COLO829 (cell line): ENCODE measurements around the gene DEFB131B.
A peak's percentile ranks its signal among the peaks of the same experiment; 100 is the strongest.
"Not testable (repeated sequence)": the region's sequence is repeated elsewhere in the genome, so short reads cannot be mapped to it uniquely, and the experiment has no call there.

Source experiments
- DNase-seq: peaks from one replicate; pipeline ENCODE4 v3.0.0; 2012; ENCODE audit warnings: low spot score

DEFB131B gene

GRCh38 chr11:71878059-71878458, at the start of gene DEFB131B:
DEFB131B (plus strand) TSS chr11:71878453; CDS start chr11:71878453, 0 bp downstream.
- not testable (repeated sequence) for DNase-seq

DNA sequence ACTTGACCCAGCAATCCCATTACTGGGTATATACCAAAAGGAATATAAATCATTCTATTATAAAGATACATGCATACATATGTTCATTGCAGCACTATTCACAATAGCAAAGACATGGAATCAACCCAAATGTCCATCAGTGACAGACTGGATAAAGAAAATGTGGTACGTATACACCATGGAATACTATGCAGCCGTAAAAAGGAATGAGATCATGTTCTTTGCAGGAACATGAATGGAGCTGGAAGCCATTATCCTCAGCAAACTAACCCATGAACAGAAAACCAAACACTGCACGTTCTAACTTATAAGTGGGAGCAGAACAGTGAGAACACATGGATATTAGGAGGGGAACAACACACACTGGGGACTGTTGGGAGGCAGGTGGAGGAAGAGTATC, 49.0 kb upstream of the DEFB131B start:
- not testable (repeated sequence) for DNase-seq

DNA sequence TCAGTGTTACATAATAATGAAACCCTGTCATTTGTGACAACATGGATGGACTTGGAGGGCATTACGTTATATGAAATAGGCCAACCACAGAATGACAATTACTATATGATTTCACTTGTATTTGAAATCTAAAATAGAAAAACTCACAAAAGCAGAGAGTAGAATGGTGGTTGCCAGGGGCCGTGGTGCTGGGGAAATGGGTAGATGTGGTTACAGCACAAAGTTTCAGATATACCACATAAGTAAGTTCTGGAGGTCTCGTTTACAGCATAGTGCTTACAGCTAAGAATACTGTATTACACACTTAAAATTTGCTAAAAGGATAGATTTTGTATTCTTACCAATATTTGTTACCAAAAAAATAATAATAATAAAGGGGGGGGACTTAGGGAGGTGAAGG, 48.6 kb upstream of the DEFB131B start:
- DNase-seq: not testable (repeated sequence)

- DNase-seq: not testable (repeated sequence)
These were observed 45.4 kb upstream of the DEFB131B start, which contains the start of gene DEFB108B for GRCh38 chr11:71832811-71833210. DEFB108B (plus strand) TSS chr11:71833200; CDS start chr11:71833200, 0 bp downstream.

DNA sequence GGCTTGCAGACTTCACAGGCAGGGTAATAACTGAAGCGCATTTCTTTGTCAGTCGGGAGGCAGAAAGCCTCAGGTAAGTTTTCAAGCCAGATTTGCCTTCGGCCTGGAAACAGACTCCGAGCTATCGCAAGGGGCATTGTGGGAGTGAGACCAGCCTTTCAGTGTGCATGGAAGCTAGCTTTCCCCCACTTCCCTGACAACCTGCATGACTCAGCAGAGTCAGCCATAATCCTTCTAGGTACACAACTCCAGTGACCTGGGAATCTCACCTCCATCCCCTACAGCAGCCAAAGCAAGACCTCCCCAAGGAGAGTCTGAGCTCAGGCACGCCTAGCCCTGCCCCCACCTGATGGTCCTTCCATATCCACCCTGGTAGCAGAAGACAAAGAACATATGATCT, 35.5 kb upstream of the DEFB131B start:
- DNase-seq: not testable (repeated sequence)

GRCh38 chr11:71843355-71843754, 34.9 kb upstream of the DEFB131B start:
- DNase-seq: not testable (repeated sequence)

DNA sequence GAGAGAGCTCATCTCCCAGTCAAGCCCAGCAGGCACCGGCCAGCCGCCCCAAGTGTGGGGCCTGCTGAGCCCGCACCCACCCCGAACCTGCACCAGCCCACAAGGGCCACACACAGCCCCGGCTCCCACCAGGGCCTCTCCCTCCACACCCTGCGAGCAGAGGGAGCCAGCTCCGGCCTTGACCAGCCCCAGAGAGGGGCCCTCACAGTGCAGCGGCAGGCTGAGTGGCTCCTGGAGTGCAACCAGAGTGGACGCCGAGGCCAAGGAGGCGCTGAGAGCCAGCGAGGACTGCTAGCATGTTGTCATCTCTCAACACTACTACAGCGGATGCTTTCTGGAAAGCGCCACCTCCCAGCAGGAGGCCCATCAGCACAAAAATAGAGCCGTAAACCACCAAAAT, 34.4 kb upstream of the DEFB131B start:
- no peak for DNase-seq

- not testable (repeated sequence) for DNase-seq
These were observed 24.4 kb upstream of the DEFB131B start for GRCh38 chr11:71853895-71854294.

- not testable (repeated sequence) for DNase-seq
These were observed 22.4 kb upstream of the DEFB131B start for GRCh38 chr11:71855880-71856279.

- DNase-seq: not testable (repeated sequence)
These were observed 17.4 kb upstream of the DEFB131B start for GRCh38 chr11:71860835-71861234.

GRCh38 chr11:71863978-71864627, 14.2 kb upstream of the DEFB131B start:
- not testable (repeated sequence) for DNase-seq

DNA sequence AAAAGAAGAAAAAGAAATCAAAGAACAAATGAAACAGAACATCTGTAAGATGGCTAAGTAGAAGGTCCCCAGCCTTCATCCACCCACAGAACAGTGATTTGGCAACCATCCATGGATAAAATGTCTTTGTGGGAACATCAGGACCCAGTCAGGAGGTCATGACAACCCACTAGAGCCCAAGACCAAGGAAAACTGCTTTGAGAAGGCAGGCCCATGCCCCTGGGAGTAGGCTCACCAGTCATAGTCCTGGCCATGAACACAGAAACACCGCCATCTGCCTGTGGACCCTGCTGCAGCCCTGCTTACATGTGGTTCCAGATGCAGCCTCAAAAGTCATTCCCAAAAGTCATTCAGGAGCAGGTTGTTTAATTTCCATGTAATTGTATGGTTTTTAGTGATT, 11.0 kb upstream of the DEFB131B start:
- DNase-seq: not testable (repeated sequence)

- DNase-seq: not testable (repeated sequence)
These were observed 8.3 kb upstream of the DEFB131B start for GRCh38 chr11:71869931-71870330.

- not testable (repeated sequence) for DNase-seq
These were observed 7.6 kb upstream of the DEFB131B start for GRCh38 chr11:71870661-71871060.

GRCh38 chr11:71876262-71876661, 2.0 kb upstream of the DEFB131B start:
- not testable (repeated sequence) for DNase-seq

DNA sequence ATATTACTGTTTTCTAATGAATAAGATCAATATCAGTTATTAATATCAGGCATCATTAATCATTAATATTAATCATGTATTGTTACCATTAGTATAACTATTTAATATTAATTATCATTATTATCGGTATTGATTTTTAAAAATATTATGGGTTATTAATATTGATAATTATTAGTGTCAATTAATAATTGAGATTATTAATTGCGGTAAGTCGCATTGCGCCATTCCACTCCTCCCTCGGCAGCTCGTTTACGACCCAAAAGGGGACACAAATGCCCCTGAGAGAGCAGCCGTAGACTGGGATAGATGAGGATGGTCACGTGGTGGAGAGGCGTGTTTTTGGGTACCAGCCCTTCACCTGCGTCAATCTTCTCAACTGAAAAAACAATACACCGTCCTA, 7.6 kb downstream of the DEFB131B start:
- DNase-seq: not testable (repeated sequence)

DNA sequence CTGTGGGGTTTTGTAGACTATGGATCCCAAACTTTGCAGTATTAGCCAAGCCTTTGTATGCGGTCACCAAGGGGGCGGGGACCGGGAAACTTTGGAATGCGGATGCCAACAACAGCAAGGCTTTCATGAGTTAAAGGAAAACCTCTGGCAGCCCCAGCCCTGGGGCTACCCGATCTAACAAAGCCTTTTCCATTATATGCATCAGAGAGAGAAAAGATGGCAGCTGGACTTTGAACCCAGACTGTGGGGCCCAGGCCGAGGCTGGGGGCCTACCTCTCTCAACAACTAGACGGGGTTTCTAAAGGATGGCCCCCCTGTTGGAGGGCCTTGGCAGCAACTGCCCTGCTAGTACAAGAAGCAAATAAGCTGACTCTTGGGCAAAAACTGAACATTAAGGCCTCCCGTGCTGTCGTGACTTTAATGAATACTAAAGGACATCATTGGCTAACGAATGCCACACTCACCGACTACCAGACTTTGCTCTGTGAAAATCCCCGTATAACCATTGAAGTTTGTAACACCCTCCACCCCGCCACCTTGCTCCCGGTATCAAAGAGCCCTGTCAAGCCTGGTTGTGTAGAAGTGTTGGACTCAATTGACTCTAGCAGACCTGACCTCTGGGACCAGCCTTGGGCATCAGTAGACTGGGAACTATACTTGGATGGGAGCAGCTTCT, 10.2 kb downstream of the DEFB131B start:
- DNase-seq: peak; percentile 21

GRCh38 chr11:71889181-71889872, 11.1 kb downstream of the DEFB131B start:
- DNase-seq: not testable (repeated sequence)

GRCh38 chr11:71895961-71896360, 17.7 kb downstream of the DEFB131B start:
- DNase-seq: no peak

- DNase-seq: not testable (repeated sequence)
These were observed 22.9 kb downstream of the DEFB131B start for GRCh38 chr11:71901137-71901536.

DNA sequence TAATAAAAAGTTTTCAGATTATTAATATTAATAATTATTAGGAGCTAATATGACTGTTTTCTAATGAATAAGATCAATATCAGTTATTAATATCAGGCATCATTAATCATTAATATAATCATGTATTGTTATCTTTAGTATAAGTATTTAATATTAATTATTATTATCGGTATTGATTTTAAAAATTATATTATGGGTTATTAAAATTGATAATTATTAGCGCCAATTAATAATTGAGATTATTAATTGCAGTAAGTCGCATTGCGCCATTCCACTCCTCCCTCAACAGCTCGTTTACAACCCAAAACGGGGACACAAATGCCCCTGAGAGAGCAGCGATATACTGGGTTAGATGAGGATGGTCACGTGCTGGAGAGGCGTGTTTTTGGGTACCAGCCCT, 30.0 kb downstream of the DEFB131B start:
- DNase-seq: no peak

GRCh38 chr11:71910775-71911174, 32.5 kb downstream of the DEFB131B start:
- not testable (repeated sequence) for DNase-seq
